K562 (cell line): ENCODE data around the gene BAG5. TPM values are rescaled to one million over a fixed set of nuclear protein-coding genes. Genes with fewer than 3 reads are reported as not detected.

Experiments
- ATAC-seq: fragments of 200-7000 bp; cut with Tn5 transposase; 3 replicates; pipeline ENCODE4 v1.9.1; 2020; ENCODE audit warnings: moderate library complexity
- BruUV-seq: library from RNA; stranded (reverse); fragments of 400-500 nt; replicated peaks from 2 replicates; lab custom pipeline; 2021; lab: Mats Ljungman, UMichigan
- CTCF ChIA-PET: fragments of 300-600 bp; formaldehyde crosslinking; extraction: SDS; loops from one replicate; lab custom pipeline; 2021; ENCODE audit warnings: low intra/inter-chr PET ratio; lab: Yijun Ruan, JAX
- POLR2A ChIA-PET: fragments of 300-600, 350-650 bp; sonication (Branson Sonifier 250); formaldehyde crosslinking; extraction: SDS; loops from one replicate; lab custom pipeline; 2021; ENCODE audit warnings: antibody characterized with exemption, inconsistent platforms; lab: Yijun Ruan, JAX
- DNase-seq, 4 experiments: peaks; one replicate each; pipeline versions ENCODE4 v3.0.0 to v3.0.0-alpha.2; 2011 to 2018; ENCODE audit warnings: low spot score in 3 of 4, mixed read lengths in 3 of 4; ENCODE audit errors: extremely low read depth in 1 of 4
- FAIRE-seq: peaks from 2 replicates; lab custom pipeline; 2011; peaks lifted over from hg19 to GRCh38; lab: Jason Lieb, UNC
- H2AFZ ChIP-seq: 2 replicates; pipeline ENCODE4 v1.6.0; 2011; ENCODE audit warnings: low read depth, low read length, control low read depth, inconsistent platforms
- H3K27ac ChIP-seq: fragments of 200-600 bp; 3 replicates; pipeline ENCODE4 v1.8.0; 2011; ENCODE audit warnings: low read depth, mild to moderate bottlenecking, control low read depth, inconsistent platforms, low read length, moderate library complexity, mixed read lengths; ENCODE audit errors: extremely low read depth
- H3K27me3 ChIP-seq, 2 experiments: fragments of 300-600 bp in 1 of 2; 2 replicates in 1 of 2; 3 replicates in 1 of 2; pipeline versions ENCODE4 v1.6.0 to v1.8.0; 2011; ENCODE audit warnings: inconsistent platforms in 2 of 2, low read length in 2 of 2, mild to moderate bottlenecking in 1 of 2, mixed read lengths in 1 of 2, moderate library complexity in 1 of 2; ENCODE audit not compliant: control insufficient read depth in 2 of 2, insufficient read depth in 2 of 2
- H3K36me3 ChIP-seq: fragments of 300-600 bp; 3 replicates; pipeline ENCODE4 v1.8.0; 2011; ENCODE audit warnings: mild to moderate bottlenecking, low read length, inconsistent platforms; ENCODE audit not compliant: control insufficient read depth, insufficient read depth
- H3K4me1 ChIP-seq, 2 experiments: fragments of 200-600 bp in 1 of 2; replicated peaks in 1 of 2; 2 replicates in 1 of 2; 3 replicates in 1 of 2; pipeline versions ENCODE4 v1.5.1 to v1.8.0; 2011; ENCODE audit warnings: inconsistent platforms in 2 of 2, low read length in 2 of 2, mild to moderate bottlenecking in 1 of 2, mixed read lengths in 1 of 2, moderate library complexity in 1 of 2; ENCODE audit not compliant: control insufficient read depth in 2 of 2, insufficient read depth in 2 of 2
- H3K4me2 ChIP-seq: 2 replicates; pipeline ENCODE4 v1.6.1; 2011; ENCODE audit warnings: low read length, control low read depth, inconsistent platforms, mixed read lengths; ENCODE audit not compliant: insufficient read depth
- H3K4me3 ChIP-seq: fragments of 200-600 bp; sonication (generic), shearing (Covaris generic); 2 replicates; pipeline ENCODE4 v1.5.1; 2016; ENCODE audit warnings: control low read depth, inconsistent platforms
- H3K79me2 ChIP-seq: fragments of 200-600 bp; 3 replicates; pipeline ENCODE4 v1.8.0; 2011; ENCODE audit warnings: low read length, inconsistent platforms; ENCODE audit not compliant: control insufficient read depth, insufficient read depth
- H3K9ac ChIP-seq, 2 experiments: 2 replicates each; pipeline versions ENCODE4 v1.6.0 to v1.6.1; 2011; ENCODE audit warnings: low read depth in 2 of 2, low read length in 2 of 2, control low read depth in 1 of 2, inconsistent platforms in 1 of 2, mild to moderate bottlenecking in 1 of 2, mixed read lengths in 1 of 2; ENCODE audit not compliant: insufficient read depth in 1 of 2
- H3K9me1 ChIP-seq: one replicate; pipeline ENCODE4 v1.6.0; 2011; ENCODE audit warnings: inconsistent platforms, mild to moderate bottlenecking, low read length, moderate library complexity; ENCODE audit not compliant: control insufficient read depth, insufficient read depth
- H3K9me3 ChIP-seq: replicated peaks from 2 replicates; pipeline ENCODE4 v1.5.1; 2011; ENCODE audit warnings: low read depth, low read length, inconsistent platforms; ENCODE audit not compliant: control insufficient read depth, insufficient read depth
- H4K20me1 ChIP-seq: replicated peaks from 2 replicates; pipeline ENCODE4 v1.6.1; 2011; ENCODE audit warnings: low read length, inconsistent platforms, mixed read lengths; ENCODE audit not compliant: control insufficient read depth, insufficient read depth
- GABPB2 ChIP-seq: fragments of 250-450 bp; sonication (Bioruptor Pico); conservative IDR thresholded peaks from 2 replicates; pipeline ENCODE4 v1.5.1; 2021; ENCODE audit warnings: mild to moderate bottlenecking
- TEAD2 ChIP-seq: fragments of 450-650 bp; IDR thresholded peaks from 2 replicates; pipeline ENCODE4 v1.6.1; 2016; ENCODE audit warnings: missing genetic modification characterization, control low read depth, missing compliant biosample characterization
- WGBS: fragments of 100-300 bp; shearing (Covaris generic); methylation state at CpG from one replicate; pipeline ENCODE4 v1.1.6; 2016; ENCODE audit warnings: low coverage, mixed read lengths; ENCODE audit not compliant: insufficient coverage; ENCODE audit errors: missing lambda C conversion rate; 5-methylcytosine and 5-hydroxymethylcytosine counted together
- in situ Hi-C: fragments of 300-500 bp; cut with MboI; formaldehyde crosslinking; loops from 4 replicates; pipeline ENCODE4 v1.15.0; 2018; ENCODE audit warnings: inconsistent platforms, mixed read lengths
- intact Hi-C: fragments of 100-400 bp; cut with micrococcal nuclease; formaldehyde crosslinking; loops from 2 replicates; pipeline ENCODE4 v1.14.2; 2022
- polyA plus RNA-seq, 8 experiments: library from polyadenylated mRNA; depleted of rRNA in 4 of 8; stranded (reverse) in 5 of 8; unstranded in 3 of 8; fragments of >200 nt; fragmentation: Nextera tagmentation in 2 of 8; fragmentation: Illumina TruSeq in 1 of 8; extraction: Ambion mirVana in 2 of 8; extraction: Trizol in 1 of 8; gene quantifications; 2 replicates each; pipeline versions ENCODE4 v1.2.1 to v1.2.3, GENCODE V29; 2011 to 2014; ENCODE audit warnings: inconsistent platforms in 1 of 8, missing spikeins in 1 of 8
- total RNA-seq, 7 experiments: library from RNA; depleted of rRNA in 6 of 7; stranded (reverse); fragments of >200 nt in 6 of 7; fragmentation: Illumina TruSeq in 2 of 7; extraction: Trizol in 2 of 7; gene quantifications; 2 replicates each; pipeline versions ENCODE4 v1.2.1 to v1.2.3, GENCODE V29; 2011 to 2021; ENCODE audit warnings: low replicate concordance in 1 of 7
- TF ChIP-seq, protein P1 (sequence below), 3 experiments: IDR thresholded peaks in 2 of 3; conservative IDR thresholded peaks in 1 of 3; 2 replicates each; pipeline ENCODE4 v1.5.1; 2011 to 2012; ENCODE audit warnings: low read length in 3 of 3, mild to moderate bottlenecking in 3 of 3, control low read depth in 2 of 3, improper control_type of control experiment in 1 of 3, inconsistent platforms in 1 of 3, low read depth in 1 of 3, mixed read lengths in 1 of 3, moderate library complexity in 1 of 3; ENCODE audit not compliant: insufficient read depth in 2 of 3

Gene BAG5
- total and polyA plus RNA-seq, 9 of the 15 experiments (the other 6 are each of a cell fraction or from before 2014, with no cell fraction given), result 7.9 to 21.4 (median 13.2) TPM

DNA sequence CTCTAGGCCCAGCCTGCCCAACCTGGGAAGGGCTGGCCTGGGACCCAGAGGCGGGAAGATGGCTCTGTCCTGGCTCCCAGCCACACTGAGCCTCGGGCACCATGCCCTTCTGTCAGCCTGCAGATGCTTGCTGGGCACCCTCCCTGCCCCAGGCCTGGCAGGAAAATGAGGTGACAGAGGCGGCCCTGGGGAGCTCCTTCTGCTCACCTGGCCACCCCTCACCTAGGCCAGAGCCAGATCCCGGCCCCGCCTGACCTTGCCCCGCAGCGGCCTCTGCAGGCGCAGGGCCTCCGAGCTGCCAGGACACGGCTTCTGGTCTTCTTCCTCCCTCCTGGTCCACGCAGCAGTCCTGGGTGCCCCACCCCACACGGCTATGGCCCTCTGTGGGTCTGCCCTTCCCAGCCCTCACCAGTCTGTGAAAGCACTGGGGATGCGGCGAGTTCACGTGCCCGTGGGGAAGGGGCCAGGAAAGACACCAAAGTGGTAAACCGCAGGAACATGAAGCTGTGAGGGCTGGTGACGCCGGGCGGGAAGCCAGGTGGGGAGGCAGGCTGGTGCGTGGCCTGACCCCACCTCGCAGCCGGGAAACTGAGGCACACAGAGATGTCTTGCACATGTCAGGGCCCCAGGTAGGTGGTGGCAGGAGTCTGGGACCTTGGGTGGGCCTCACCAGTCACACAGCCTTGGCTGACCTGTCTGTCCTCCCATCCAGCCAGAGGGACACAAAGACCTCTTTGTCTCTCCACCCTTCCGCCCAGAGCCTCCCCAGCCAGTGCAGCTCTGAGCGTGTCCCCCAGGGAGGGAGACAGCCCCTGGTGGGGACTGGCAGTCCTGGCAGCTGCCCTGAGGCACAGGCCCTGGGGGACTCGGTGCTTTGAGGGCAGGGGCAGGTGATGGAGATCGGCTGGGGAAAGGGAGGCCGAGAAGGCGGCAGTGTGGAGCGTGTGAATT, 12.8 kb downstream of the BAG5 start:
- ChIA-PET POLR2A (interaction anchor here (1.2 kb wide), 1 partner anchor 11 kb away, joined by 3 read pairs; no protein-coding TSS in a partner anchor), CTCF (no interaction called here)
- ATAC-seq (no peak), DNase-seq (no peak), FAIRE-seq (no peak)
- Histone ChIP-seq H4K20me1 (peaks cover 7% of the 10 kb centered on the region), H3K4me3 (no peak overlapping the region), H3K27ac (no peak overlapping the region), H3K9me3 (no peaks in the 10 kb centered on the region), H3K79me2 (no peaks in the 10 kb centered on the region), H3K9me1 (no peaks in the 10 kb centered on the region), H3K4me1 (peaks cover 0 to 62% of the 10 kb centered on the region in 2 experiments; a peak in 3 of 5 replicates), H2AFZ (no peak overlapping the region), H3K9ac (peak overlapping the region in 1 of 2 experiments; percentile 64; a peak in 1 of 4 replicates), H3K27me3 (no peaks in the 10 kb centered on the region), H3K36me3 (no peaks in the 10 kb centered on the region), H3K4me2 (no peak overlapping the region)
- in situ Hi-C loops (no loop called here), intact Hi-C loops (loop anchor here (5.0 to 10.0 kb wide), 2 partner anchors 47 to 475 kb away; no protein-coding TSS in a partner anchor)
- TF ChIP-seq TEAD2 (tag) (no peak), GABPB2 (CRISPR knock-in tag) (no peak)
- TF ChIP-seq, protein P1, sequence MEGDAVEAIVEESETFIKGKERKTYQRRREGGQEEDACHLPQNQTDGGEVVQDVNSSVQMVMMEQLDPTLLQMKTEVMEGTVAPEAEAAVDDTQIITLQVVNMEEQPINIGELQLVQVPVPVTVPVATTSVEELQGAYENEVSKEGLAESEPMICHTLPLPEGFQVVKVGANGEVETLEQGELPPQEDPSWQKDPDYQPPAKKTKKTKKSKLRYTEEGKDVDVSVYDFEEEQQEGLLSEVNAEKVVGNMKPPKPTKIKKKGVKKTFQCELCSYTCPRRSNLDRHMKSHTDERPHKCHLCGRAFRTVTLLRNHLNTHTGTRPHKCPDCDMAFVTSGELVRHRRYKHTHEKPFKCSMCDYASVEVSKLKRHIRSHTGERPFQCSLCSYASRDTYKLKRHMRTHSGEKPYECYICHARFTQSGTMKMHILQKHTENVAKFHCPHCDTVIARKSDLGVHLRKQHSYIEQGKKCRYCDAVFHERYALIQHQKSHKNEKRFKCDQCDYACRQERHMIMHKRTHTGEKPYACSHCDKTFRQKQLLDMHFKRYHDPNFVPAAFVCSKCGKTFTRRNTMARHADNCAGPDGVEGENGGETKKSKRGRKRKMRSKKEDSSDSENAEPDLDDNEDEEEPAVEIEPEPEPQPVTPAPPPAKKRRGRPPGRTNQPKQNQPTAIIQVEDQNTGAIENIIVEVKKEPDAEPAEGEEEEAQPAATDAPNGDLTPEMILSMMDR (IDR thresholded peaks at IDR 0.05 in 2 of 3, conservative IDR thresholded peaks at IDR 0.05 in 1 of 3; ENCODE audit: insufficient read depth in 2 of 3, low read depth in 1 of 3, low read length in 3 of 3), result 0 out of 6 replicates have a peak, but pooled peaks of 1 of the 3 experiments have one; percentile 6
- WGBS, result 49% methylated on average over 17 of the region's 30 CpGs
- BruUV-seq, result no TSS peak
